ENCODE results near the gene SPATA2L. TPM values are rescaled to one million over a fixed set of nuclear protein-coding genes. Genes with fewer than 3 reads are reported as not detected.

Gene SPATA2L
- total RNA-seq, 1 donor from 2014 or later, result 7.6 TPM

DNA sequence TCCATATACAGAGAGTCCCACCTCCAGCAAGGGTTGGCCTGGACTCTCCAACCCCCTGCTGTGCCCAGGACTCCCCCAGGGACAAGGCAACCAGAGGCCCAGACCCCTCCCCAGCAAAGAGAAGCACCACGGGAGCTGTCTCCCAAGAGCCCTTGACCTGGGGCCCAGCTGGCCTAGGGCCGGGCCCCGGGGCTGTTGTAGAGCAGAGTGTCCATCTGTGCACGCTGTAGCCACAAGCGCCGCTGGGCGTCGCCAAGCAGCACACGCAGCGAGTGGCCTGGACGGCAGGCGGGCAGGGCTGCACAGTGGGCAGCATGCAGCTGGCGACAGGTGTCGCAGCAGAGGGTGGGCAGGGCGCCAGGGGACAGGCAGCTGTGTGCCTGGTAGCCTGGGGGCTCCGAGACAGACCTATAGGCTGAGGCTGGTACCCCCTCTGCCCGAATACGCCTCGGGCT, 4.3 kb downstream of the SPATA2L start:
- peaks cover 7% of the 10 kb centered on the region for H3K27me3 ChIP-seq
- no peaks in the 10 kb centered on the region for H3K36me3 ChIP-seq
- Mint-ChIP-seq H3K36me3 (peaks cover 8% of the 10 kb centered on the region), H3K4me3 (no peak overlapping the region), H3K27me3 (ENCODE audit: insufficient read depth, low read depth) (peaks cover 15% of the 10 kb centered on the region), H3K4me1 (peaks cover 16% of the 10 kb centered on the region), H3K9me3 (no peaks in the 10 kb centered on the region), H3K27ac (no peak overlapping the region)
- H3F3A ChIP-seq (ENCODE audit: low read depth), result peaks cover 31% of the 10 kb centered on the region
- no peak overlapping the region for H2AFZ ChIP-seq (replicated peaks)
- no peak overlapping the region for H3K9ac ChIP-seq
- DNase-seq (ENCODE audit: low spot score), result no peak
- no peak overlapping the region for H3K4me2 ChIP-seq
- H3K9me3 ChIP-seq (ENCODE audit: low read depth), result no peaks in the 10 kb centered on the region
- no peaks in the 10 kb centered on the region for H3K79me2 ChIP-seq (ENCODE audit: low read depth)
- no peak overlapping the region for H3K27ac ChIP-seq
- peaks cover 4% of the 10 kb centered on the region for H3K4me1 ChIP-seq
- TF ChIP-seq, protein P1, sequence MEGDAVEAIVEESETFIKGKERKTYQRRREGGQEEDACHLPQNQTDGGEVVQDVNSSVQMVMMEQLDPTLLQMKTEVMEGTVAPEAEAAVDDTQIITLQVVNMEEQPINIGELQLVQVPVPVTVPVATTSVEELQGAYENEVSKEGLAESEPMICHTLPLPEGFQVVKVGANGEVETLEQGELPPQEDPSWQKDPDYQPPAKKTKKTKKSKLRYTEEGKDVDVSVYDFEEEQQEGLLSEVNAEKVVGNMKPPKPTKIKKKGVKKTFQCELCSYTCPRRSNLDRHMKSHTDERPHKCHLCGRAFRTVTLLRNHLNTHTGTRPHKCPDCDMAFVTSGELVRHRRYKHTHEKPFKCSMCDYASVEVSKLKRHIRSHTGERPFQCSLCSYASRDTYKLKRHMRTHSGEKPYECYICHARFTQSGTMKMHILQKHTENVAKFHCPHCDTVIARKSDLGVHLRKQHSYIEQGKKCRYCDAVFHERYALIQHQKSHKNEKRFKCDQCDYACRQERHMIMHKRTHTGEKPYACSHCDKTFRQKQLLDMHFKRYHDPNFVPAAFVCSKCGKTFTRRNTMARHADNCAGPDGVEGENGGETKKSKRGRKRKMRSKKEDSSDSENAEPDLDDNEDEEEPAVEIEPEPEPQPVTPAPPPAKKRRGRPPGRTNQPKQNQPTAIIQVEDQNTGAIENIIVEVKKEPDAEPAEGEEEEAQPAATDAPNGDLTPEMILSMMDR (IDR thresholded peaks at IDR 0.05), result no peak
- no peak for TF ChIP-seq EZH2phosphoT487 (IDR thresholded peaks at IDR 0.05)
- no peak for TF ChIP-seq EZH2 (IDR thresholded peaks at IDR 0.05)
- H4K20me1 ChIP-seq (ENCODE audit: low read depth), result peaks cover 14% of the 10 kb centered on the region
- H3K4me3 ChIP-seq, result no peak overlapping the region

GRCh38 chr16:89696670-89697128, 4.8 kb downstream of the SPATA2L start:
- Histone ChIP-seq H3K4me2 (no peak overlapping the region), H3K4me3 (no peak overlapping the region), H3F3A (ENCODE audit: low read depth) (peaks cover 28% of the 10 kb centered on the region), H3K27me3 (peaks cover 7% of the 10 kb centered on the region), H2AFZ (replicated peaks) (no peak overlapping the region), H4K20me1 (ENCODE audit: low read depth) (peaks cover 14% of the 10 kb centered on the region), H3K27ac (no peak overlapping the region), H3K79me2 (ENCODE audit: low read depth) (no peaks in the 10 kb centered on the region), H3K9ac (no peak overlapping the region), H3K36me3 (no peaks in the 10 kb centered on the region), H3K9me3 (ENCODE audit: low read depth) (no peaks in the 10 kb centered on the region), H3K4me1 (peaks cover 4% of the 10 kb centered on the region)
- no peak for DNase-seq (ENCODE audit: low spot score)
- no peak overlapping the region for H3K27ac Mint-ChIP-seq
- H3K4me3 Mint-ChIP-seq, result no peak overlapping the region
- peaks cover 16% of the 10 kb centered on the region for H3K27me3 Mint-ChIP-seq (ENCODE audit: insufficient read depth, low read depth)
- H3K4me1 Mint-ChIP-seq, result peaks cover 16% of the 10 kb centered on the region
- TF ChIP-seq EZH2 (IDR thresholded peaks at IDR 0.05), result no peak
- TF ChIP-seq, protein P1 (IDR thresholded peaks at IDR 0.05), result no peak
- TF ChIP-seq EZH2phosphoT487 (IDR thresholded peaks at IDR 0.05), result no peak
- peaks cover 8% of the 10 kb centered on the region for H3K36me3 Mint-ChIP-seq
- H3K9me3 Mint-ChIP-seq, result no peaks in the 10 kb centered on the region

DNA sequence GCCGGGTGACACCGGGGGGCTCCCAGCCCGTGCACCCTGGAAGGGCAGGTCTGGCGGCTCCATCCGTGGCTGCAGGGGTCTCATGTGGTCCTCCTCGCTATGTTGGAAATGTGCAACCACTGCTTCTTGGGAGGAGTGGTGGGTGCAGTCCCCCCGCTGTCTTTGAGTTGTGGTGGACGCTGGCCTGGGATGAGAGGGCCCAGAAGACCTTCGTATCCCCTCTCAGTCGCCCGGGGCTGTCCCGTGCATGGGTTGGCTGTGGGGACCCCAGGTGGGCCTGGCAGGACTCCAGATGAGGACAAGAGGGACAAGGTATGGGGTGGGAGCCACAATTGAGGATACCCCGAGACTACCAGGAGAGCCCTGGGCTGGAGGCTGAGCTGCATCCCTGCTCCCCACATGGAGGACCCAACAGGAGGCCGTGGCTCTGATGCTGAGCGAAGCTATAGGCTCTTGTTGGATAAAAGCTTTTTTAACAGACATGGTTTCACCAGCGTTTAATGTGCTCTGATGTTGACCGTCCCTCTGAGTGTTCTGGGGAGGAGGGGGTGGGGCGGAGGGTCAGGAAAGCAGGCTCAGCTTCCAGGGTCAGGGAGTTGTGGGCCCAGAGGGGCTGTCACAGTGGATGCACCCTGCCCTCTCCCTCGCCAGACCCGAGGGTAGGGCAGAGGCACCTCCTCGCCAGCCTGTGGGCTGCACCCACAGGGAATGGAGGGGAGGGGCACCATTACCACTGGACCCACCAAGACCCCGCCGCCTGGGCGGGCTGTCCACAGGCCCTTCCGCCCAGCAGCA, 5.4 kb downstream of the SPATA2L start:
- Histone ChIP-seq H3K9me3 (ENCODE audit: low read depth) (no peaks in the 10 kb centered on the region), H3F3A (ENCODE audit: low read depth) (peaks cover 23% of the 10 kb centered on the region), H2AFZ (replicated peaks) (no peak overlapping the region), H3K36me3 (no peaks in the 10 kb centered on the region), H3K4me2 (no peak overlapping the region), H3K27me3 (peaks cover 6% of the 10 kb centered on the region), H4K20me1 (ENCODE audit: low read depth) (peaks cover 14% of the 10 kb centered on the region), H3K79me2 (ENCODE audit: low read depth) (no peaks in the 10 kb centered on the region), H3K27ac (no peak overlapping the region), H3K4me3 (no peak overlapping the region), H3K9ac (no peak overlapping the region), H3K4me1 (peaks cover 4% of the 10 kb centered on the region)
- H3K36me3 Mint-ChIP-seq, result peaks cover 8% of the 10 kb centered on the region
- peaks cover 18% of the 10 kb centered on the region for H3K27me3 Mint-ChIP-seq (ENCODE audit: insufficient read depth, low read depth)
- H3K27ac Mint-ChIP-seq, result no peak overlapping the region
- DNase-seq (ENCODE audit: low spot score), result no peak
- no peaks in the 10 kb centered on the region for H3K9me3 Mint-ChIP-seq
- no peak for TF ChIP-seq EZH2phosphoT487 (IDR thresholded peaks at IDR 0.05)
- no peak for TF ChIP-seq EZH2 (IDR thresholded peaks at IDR 0.05)
- TF ChIP-seq, protein P1 (IDR thresholded peaks at IDR 0.05), result no peak
- H3K4me1 Mint-ChIP-seq, result peaks cover 16% of the 10 kb centered on the region
- H3K4me3 Mint-ChIP-seq, result no peak overlapping the region
